BLaER1 (cell line): ENCODE results near the gene TFDP2.
"Not testable (repeated sequence)": the region's sequence is repeated elsewhere in the genome, so short reads cannot be mapped to it uniquely, and the experiment has no call there.

Source experiments
- H3K27ac ChIP-seq: shearing (Covaris generic); formaldehyde crosslinking; 2 replicates; pipeline ENCODE4 v1.8.1; 2022
- H3K27me3 ChIP-seq: shearing (Covaris generic); formaldehyde crosslinking; 2 replicates; pipeline ENCODE4 v1.8.1; 2022
- H3K36me3 ChIP-seq: shearing (Covaris generic); formaldehyde crosslinking; 2 replicates; pipeline ENCODE4 v1.8.1; 2022
- H3K4me1 ChIP-seq: shearing (Covaris generic); formaldehyde crosslinking; 2 replicates; pipeline ENCODE4 v1.8.1; 2022
- H3K4me2 ChIP-seq: shearing (Covaris generic); formaldehyde crosslinking; 2 replicates; pipeline ENCODE4 v1.8.1; 2022
- H3K4me3 ChIP-seq: shearing (Covaris generic); formaldehyde crosslinking; 2 replicates; pipeline ENCODE4 v1.8.1; 2022
- H3K9ac ChIP-seq: shearing (Covaris generic); formaldehyde crosslinking; 2 replicates; pipeline ENCODE4 v1.8.1; 2022
- H3K9me3 ChIP-seq: shearing (Covaris generic); formaldehyde crosslinking; 2 replicates; pipeline ENCODE4 v1.8.1; 2022
- H4K20me1 ChIP-seq: shearing (Covaris generic); formaldehyde crosslinking; 2 replicates; pipeline ENCODE4 v1.8.1; 2022
- Cebpa-rat ChIP-seq: shearing (Covaris generic); IDR thresholded peaks from 2 replicates; pipeline ENCODE4 v1.8.1; 2022

The TFDP2 gene

DNA sequence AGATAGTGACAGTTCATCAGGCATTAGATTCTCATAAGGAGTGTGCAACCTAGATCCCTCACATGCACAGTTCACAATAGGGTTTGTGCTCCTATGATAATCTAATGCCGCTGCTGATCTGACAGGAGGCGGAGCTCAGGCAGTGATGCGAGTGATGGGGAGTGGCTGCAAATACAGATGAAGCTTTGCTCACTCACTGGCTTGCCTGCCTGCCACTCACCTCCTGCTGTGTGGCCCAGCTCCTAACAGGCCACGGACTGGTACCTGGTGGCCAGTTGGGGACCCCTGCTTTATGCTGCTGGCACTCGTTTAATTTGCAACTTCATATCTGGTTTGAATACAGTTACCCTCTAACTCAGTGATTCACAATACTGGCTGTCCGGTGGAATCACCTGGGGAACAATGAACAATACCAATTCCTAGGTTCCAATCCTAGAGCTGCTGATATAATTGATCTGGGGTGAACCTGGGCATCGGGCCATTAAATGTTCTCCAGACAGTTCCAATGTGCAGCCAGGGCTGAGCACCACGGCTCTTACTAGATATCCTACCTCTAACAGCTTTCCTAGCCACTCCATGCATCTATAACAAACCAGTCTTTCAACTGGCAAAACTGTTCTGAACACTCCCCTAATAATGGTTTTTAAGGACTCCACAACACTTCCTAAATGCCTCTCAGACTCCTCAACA is 141.5 kb downstream of the TFDP2 start:
- H3K4me2 ChIP-seq: no peak overlapping the region
- H3K4me1 ChIP-seq: peaks cover 9% of the 10 kb centered on the region
- no peak overlapping the region for H3K27ac ChIP-seq
- peaks cover 25% of the 10 kb centered on the region for H4K20me1 ChIP-seq
- peaks cover 16% of the 10 kb centered on the region; the same call in 1 of the 2 replicates for H3K9me3 ChIP-seq
- no peak overlapping the region for H3K4me3 ChIP-seq
- peaks cover 40% of the 10 kb centered on the region for H3K36me3 ChIP-seq
- no peak overlapping the region for H3K9ac ChIP-seq
- no peak for TF ChIP-seq Cebpa-rat
- no peaks in the 10 kb centered on the region for H3K27me3 ChIP-seq

DNA sequence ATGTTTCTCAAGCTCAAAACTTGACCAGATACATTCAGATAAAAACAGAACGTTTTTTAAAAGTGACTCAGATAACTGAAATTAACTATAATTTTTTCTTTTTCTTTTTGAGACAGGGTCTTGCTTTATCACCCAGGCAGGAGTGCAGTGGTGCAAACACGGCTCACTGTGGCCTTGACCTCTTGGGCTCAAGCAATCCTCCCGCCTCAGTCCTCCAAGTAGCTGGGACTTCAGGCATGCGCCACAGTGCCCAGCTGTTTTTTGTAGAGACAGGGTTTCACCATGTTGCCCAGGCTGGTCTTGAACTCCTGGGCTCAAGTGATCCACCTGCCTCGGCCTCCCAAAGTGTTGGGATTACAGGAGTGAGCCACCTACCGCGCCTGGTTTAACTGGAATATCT is 144.4 kb downstream of the TFDP2 start:
- H4K20me1 ChIP-seq: peaks cover 35% of the 10 kb centered on the region

DNA sequence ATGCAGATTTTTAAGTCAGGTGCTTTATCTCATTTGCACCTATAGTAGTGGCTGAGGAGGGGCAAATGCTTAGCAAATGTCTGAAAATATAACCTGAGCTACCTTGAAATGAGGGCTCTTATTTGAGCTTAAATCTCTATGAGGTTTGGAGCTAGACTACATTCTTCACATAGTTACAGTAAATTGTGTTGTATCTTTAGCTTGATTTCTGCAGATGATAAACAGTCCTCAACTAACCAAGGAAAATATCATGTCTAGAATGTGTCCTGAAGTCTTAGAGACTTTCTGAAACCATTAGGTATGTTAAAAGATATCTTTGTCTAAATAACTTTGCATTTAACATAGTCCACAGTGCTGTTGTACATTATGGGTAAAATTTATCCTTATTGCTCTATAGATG is 145.3 kb downstream of the TFDP2 start:
- TF ChIP-seq Cebpa-rat: no peak
- Histone ChIP-seq H4K20me1 (peaks cover 35% of the 10 kb centered on the region), H3K9me3 (no peaks in the 10 kb centered on the region), H3K4me2 (no peak overlapping the region), H3K4me3 (no peak overlapping the region), H3K27ac (no peak overlapping the region), H3K36me3 (peaks cover 50% of the 10 kb centered on the region), H3K4me1 (peaks cover 9% of the 10 kb centered on the region), H3K27me3 (no peaks in the 10 kb centered on the region), H3K9ac (no peak overlapping the region)

More for the DNA sequence above, 144.4 kb downstream of the TFDP2 start:
- not testable (repeated sequence) for H3K27me3 ChIP-seq, H3K4me2 ChIP-seq, H3K4me3 ChIP-seq, H3K4me1 ChIP-seq, H3K27ac ChIP-seq, H3K9me3 ChIP-seq, H3K9ac ChIP-seq
- H3K36me3 ChIP-seq: peaks cover 49% of the 10 kb centered on the region

DNA sequence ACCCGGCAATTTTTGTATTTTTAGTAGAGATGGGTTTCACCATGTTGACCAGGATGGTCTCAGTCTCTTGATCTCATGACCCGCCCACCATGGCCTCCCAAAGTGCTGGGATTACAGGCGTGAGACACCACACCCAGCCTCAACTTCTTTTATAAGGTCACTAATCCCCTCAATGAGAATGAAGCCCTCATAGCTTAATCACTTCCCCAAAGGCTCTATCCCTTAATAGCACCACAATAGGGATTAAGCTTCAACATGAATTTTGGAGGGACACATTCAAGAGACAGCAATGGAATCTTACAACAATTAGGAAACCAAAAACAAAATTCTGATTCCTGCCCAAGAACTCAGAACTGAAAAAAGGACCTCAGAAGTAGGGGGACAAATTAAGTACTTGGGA is 146.1 kb downstream of the TFDP2 start:
- H3K9me3 ChIP-seq: no peaks in the 10 kb centered on the region
- H4K20me1 ChIP-seq: peaks cover 35% of the 10 kb centered on the region
- H3K4me2 ChIP-seq: no peak overlapping the region
- H3K27ac ChIP-seq: no peak overlapping the region
- H3K27me3 ChIP-seq: no peaks in the 10 kb centered on the region
- H3K36me3 ChIP-seq: peaks cover 50% of the 10 kb centered on the region
- TF ChIP-seq Cebpa-rat: no peak
- peaks cover 9% of the 10 kb centered on the region for H3K4me1 ChIP-seq
- H3K4me3 ChIP-seq: no peak overlapping the region
- no peak overlapping the region for H3K9ac ChIP-seq

DNA sequence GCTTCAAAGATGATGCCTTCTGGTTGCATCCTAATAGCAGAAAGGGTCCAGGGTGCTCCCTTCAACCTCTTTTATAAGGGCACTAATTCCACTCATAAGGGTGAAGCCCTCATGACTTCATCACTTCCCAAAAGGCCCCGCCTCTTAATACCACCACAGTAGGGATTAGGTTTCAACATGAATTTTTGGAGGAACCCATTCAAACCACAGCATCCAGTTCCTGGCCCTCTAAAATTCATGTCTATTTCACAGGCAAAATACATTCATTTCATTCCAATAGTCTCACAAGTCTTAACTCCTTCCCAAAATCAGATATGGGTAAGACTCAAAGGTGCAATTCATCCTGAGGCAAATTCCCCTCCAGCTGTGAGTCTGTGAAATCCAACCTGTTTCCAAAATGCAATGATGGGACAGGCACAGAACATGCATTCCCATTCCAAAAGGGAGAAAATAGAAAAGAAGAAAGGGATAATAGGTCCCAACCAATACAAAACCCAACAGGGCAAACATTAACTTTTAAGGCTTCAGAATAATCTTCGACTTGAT is 148.9 kb downstream of the TFDP2 start:
- H4K20me1 ChIP-seq: peaks cover 18% of the 10 kb centered on the region
- TF ChIP-seq Cebpa-rat: no peak

DNA sequence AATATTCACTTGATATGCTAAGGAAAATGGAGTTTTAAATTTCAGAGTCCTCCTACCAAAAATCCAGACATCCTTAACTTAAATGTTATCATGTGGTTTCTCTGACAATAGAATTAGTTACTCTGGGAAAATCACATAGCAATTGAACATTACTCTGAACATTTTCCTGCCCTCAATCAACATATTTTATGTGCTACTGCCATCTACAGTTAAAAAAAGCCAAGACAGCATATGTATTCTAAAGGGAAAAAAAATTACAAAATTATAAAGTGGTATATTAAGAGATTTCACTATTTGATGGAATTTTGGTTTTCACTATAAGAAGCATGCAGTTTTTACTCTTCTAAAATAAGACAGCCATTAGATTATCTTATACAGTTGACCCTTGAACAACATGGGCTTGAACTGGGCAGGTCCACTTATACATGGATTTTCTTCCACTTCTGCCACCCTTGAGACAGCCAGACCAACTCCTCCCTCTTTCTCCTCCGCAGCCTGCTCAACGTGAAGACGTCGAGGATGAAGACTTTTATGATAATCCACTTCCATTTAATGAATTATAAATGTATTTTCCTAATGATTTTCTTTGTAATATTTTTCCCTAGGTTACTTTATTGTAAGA is 150.6 kb downstream of the TFDP2 start:
- Histone ChIP-seq H3K4me3 (no peak overlapping the region), H3K4me2 (no peak overlapping the region), H3K4me1 (no peaks in the 10 kb centered on the region), H3K27me3 (no peaks in the 10 kb centered on the region), H3K9me3 (no peaks in the 10 kb centered on the region), H3K36me3 (peaks cover 34% of the 10 kb centered on the region), H3K27ac (no peak overlapping the region), H4K20me1 (peaks cover 18% of the 10 kb centered on the region; the same call in 1 of the 2 replicates), H3K9ac (no peak overlapping the region)
- TF ChIP-seq Cebpa-rat: no peak

More for the DNA sequence above, 148.9 kb downstream of the TFDP2 start:
- H3K4me2 ChIP-seq: no peak overlapping the region
- no peaks in the 10 kb centered on the region for H3K27me3 ChIP-seq
- H3K4me1 ChIP-seq: no peaks in the 10 kb centered on the region
- H3K4me3 ChIP-seq: no peak overlapping the region
- H3K9ac ChIP-seq: no peak overlapping the region
- peaks cover 35% of the 10 kb centered on the region for H3K36me3 ChIP-seq
- H3K27ac ChIP-seq: no peak overlapping the region
- no peaks in the 10 kb centered on the region for H3K9me3 ChIP-seq

DNA sequence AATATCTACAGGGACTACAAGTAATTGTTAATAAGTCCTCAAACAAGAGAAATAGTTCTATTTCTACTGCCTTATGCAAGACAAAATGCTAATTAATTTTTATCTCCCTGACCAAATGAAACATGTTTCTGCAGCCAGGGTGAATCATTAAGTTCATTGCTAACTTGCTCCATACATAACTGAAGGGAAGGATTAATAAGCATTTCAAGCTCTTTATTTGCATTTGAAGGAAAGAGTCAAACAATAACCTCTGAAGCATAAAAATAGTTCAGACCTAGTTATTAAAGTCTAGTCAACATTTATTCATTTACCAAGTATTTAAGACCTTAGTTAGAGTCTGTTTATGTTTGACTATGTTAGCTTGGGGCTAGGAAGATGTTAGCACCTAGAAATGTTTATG is 152.9 kb downstream of the TFDP2 start:
- Histone ChIP-seq H3K9me3 (no peaks in the 10 kb centered on the region), H3K27ac (no peak overlapping the region), H4K20me1 (peaks cover 18% of the 10 kb centered on the region; the same call in 1 of the 2 replicates), H3K4me1 (no peaks in the 10 kb centered on the region), H3K9ac (no peak overlapping the region), H3K4me2 (no peak overlapping the region), H3K27me3 (no peaks in the 10 kb centered on the region), H3K4me3 (no peak overlapping the region), H3K36me3 (peaks cover 33% of the 10 kb centered on the region)
- TF ChIP-seq Cebpa-rat: no peak

DNA sequence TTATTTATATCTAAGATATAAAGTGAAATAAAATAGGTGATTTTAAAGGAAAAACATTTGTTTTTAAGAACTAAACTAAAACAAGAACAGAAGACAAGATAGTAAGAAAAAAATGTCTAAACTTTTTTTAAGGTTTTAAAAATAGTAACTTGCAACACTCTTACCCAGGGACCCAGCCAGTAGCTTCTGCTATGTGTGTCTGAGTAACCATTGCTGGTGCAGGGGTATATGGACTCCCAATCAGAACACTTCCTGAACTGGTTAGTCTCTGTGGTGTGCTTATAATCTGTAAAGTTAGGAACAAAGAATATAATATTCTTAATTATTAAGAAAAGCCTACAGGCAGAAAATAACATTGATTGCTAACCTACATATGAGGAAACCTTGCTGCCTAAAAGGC is 154.5 kb downstream of the TFDP2 start:
- no peak overlapping the region for H3K9ac ChIP-seq
- H3K36me3 ChIP-seq: peaks cover 32% of the 10 kb centered on the region
- H3K4me1 ChIP-seq: no peaks in the 10 kb centered on the region
- no peak overlapping the region for H3K4me3 ChIP-seq
- no peak overlapping the region for H3K4me2 ChIP-seq
- H4K20me1 ChIP-seq: peaks cover 7% of the 10 kb centered on the region; the same call in 1 of the 2 replicates
- H3K27ac ChIP-seq: no peak overlapping the region
- H3K27me3 ChIP-seq: no peaks in the 10 kb centered on the region
- TF ChIP-seq Cebpa-rat: no peak
- H3K9me3 ChIP-seq: no peaks in the 10 kb centered on the region

DNA sequence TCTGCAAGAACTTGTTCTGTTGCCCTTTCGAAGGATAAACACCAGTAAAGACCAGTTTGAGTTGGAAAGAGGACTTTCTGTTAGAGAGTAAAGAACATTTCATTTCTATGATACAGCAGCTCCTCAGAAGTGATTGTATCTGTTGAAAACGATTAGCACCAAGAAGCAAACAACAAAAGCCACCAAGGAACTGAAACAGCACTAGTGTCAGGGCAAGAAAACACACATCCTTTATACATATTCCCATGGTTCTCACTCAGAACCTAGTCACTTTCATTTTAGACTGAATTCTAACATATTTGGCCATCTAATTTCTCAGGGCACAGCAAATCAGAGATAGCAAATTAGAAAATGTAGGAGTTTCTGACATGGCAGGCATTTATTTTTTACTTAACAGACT is 156.8 kb downstream of the TFDP2 start:
- H3K27me3 ChIP-seq: no peaks in the 10 kb centered on the region
- no peaks in the 10 kb centered on the region for H3K9me3 ChIP-seq
- H3K4me1 ChIP-seq: no peaks in the 10 kb centered on the region
- H3K9ac ChIP-seq: no peak overlapping the region
- H4K20me1 ChIP-seq: no peaks in the 10 kb centered on the region
- no peak overlapping the region for H3K4me3 ChIP-seq
- peaks cover 53% of the 10 kb centered on the region for H3K36me3 ChIP-seq
- TF ChIP-seq Cebpa-rat: no peak
- no peak overlapping the region for H3K27ac ChIP-seq
- H3K4me2 ChIP-seq: no peak overlapping the region

DNA sequence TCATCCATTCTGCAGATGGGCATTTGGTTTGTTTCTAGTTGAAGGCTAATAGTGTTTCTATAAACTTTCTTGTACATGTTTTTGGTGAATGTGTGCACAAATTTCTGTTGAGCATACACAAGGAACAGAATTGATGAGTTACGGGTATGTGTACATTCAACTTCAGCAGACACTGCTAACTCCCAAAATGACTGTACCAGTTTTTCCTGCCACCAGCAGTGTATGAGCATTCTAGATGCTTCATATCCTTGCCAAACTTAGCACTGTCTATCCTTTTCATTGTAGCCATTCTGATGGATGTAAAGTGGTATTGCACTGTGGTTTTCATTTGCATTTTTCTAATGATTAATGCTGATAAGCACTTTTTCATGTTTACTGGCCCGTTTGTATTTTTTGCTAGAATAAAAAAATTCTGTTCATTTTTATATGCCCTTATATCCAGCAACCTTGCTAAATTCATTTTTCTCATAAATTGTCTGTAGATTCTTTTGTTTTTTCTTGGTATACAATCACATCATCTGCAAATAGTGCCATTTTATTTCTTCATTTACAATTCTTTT is 162.7 kb downstream of the TFDP2 start:
- Histone ChIP-seq H3K4me2 (no peak overlapping the region), H3K9me3 (no peaks in the 10 kb centered on the region), H3K27me3 (no peaks in the 10 kb centered on the region), H3K4me1 (no peaks in the 10 kb centered on the region), H4K20me1 (no peaks in the 10 kb centered on the region), H3K9ac (no peak overlapping the region), H3K36me3 (peaks cover 50% of the 10 kb centered on the region), H3K4me3 (no peak overlapping the region), H3K27ac (no peak overlapping the region)
- no peak for TF ChIP-seq Cebpa-rat
